Cerebellar nuclear complex (tissue), 1 donor: ENCODE results near the gene COX6B2.

Source experiments
- DNase-seq, 2 experiments: peaks; one replicate each; lab custom pipeline; 2025; lab: John Stamatoyannopoulos, UW

The COX6B2 gene

DNA sequence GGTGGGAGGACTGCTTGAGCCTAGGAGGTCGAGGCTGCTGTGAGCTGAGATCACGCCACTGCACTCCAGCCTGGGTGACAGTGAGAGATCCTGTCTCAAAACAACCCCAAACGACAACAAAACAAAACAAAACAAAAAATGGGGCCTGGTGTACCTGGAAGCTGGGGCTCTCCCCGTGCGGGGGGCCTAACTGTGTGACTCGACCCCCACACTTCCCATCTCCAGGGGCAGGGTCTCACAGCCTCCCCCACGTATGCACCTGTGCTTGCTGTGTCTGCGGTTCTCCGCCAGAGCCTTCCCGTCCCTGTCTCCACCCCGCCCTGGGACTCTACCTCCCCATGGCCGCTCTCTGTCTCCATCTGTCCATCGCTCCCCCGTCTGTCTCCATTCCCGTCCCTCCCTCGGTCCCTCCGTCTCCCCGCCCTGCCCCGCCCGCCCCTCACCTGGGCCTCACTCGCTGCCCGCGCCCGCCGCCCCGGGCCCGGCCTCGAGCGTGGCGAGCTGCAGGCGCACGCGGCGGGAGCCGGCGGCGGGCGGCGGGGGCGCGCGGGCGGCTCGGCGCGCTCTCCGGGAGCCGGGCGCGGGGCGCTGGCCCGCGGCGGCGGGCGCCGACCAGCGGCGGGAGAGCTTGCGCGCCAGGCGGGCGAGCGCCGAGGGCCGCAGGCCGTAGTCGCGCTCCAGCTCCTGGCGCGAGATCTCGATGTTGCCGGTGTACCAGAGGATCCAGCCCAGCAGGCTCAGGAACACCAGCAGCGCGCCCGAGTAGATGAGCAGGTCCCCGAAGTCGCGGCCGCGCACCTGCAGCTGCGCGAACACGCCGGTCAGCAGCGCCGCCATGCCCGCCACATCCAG, 29.0 kb upstream of the COX6B2 start:
- no peak for DNase-seq

DNA sequence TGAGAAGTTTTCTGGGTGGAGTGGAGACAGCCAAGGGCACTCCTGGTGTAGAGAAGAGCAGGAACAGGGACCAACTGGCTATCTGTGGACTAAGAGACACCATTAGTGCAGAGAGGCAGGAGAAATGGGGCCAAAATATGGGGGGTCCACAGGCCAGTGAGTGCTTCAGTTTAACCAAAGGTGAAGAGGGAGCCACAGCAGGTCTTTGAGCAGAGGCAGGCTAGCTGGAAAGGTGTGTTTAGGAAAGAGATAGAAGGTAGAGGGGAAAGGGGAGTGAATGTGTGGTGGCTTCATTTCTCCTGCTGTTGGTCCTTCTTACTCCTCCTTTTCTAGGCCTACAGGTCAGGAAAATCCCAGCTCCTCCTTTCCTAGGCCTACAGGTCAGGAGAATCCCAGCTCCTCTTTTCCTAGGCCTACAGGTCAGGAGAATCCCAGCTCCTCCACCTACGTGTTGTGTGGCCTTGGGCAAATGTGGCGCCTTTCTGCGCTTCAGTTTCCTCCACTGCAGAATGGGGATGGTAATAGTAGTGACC, 28.1 kb upstream of the COX6B2 start:
- no peak for DNase-seq

DNA sequence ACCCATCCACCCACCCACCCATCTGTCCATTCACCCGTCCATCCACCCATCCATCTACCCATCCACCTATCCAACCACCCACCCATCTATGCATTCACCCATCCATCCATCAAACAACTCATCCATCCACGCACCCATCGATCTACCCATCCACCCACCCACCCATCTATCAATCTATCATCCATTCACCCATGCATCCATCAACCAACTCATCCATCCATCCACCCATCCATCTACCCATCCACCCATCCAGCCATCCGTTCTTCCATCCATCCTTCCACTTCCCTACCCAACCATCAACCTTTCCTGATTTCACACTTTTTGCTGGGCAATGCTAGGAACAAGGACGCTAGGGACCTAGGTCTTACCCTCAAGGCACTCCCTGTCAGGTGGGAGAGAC, 27.5 kb upstream of the COX6B2 start:
- no peak for DNase-seq

DNA sequence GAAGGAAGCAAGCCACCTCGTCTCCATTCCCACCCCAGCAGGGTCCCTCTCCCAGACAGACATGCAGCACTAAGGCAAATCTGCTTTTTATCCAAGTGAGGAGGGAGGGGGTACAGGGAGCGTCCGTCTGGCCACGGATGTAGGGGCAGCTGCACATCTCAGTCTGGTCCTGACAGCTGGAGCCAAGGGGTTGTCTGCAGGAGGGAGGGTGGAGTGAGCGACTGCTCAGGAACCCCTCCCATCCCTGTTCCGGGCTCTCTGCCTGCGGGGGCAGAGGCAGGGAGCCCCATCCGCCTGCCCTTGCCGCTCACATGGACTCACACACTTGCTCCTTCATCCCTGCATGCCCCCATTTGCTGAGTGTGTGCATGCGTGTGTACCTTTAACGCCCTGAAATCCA, 24.7 kb upstream of the COX6B2 start:
- DNase-seq, result no peak

DNA sequence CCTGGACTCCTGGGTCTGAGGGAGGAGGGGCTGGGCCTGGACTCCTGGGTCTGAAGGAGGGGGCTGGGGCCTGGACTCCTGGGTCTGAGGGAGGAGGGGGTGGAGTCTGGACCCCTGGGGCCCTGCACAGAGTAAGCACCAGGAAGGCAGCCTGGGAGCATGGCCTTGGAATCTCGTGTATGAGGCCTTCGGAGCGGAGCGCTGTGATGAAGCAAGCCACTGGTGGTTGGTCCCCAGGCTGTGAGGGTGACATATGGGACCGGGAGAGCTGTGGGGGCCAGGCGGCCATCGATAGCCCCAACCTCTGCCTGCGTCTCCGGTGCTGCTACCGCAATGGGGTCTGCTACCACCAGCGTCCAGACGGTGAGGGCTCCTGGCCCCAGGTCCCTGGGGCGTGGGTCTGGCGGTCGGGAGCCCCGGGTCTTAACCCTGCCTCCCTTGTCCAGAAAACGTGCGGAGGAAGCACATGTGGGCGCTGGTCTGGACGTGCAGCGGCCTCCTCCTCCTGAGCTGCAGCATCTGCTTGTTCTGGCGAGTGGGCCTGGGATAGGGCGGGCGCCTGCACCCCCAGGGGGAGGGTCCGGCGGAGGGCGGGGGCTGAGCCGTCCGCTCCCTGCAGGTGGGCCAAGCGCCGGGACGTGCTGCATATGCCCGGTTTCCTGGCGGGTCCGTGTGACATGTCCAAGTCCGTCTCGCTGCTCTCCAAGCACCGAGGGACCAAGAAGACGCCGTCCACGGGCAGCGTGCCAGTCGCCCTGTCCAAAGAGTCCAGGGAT, 23.0 kb upstream of the COX6B2 start:
- no peak for DNase-seq

DNA sequence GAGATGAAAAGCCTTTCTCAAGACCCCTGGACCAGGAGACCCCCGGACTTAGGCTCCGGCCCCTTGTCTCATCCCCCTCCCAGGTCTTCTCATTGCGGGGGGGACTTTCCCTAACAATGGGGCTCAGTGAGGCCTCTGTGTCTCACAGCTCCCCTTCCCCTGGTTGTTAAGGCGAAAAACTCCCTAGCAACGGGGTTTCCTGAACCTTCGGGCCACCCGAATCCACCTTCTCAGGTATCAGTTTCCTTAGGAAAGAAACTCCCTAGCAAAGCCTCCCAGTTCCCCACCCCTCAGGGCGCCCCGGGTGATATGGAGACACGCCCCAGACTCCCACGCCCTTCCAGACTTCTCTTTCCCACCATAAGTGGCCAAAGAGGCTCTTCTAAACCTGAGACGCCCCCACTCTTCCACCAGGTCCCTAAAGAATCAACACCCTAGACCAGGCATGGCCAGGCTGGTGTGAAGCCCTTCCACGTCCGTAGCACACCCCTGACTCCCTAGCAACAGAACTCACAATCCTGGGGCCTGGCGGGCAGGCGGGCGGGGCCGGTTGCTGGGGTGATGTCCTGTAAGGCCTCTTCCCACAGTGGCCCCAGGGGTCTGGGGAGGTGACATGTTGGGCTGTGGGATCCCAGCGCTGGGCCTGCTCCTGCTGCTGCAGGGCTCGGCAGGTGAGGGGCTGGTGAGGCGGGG, 21.9 kb upstream of the COX6B2 start, which contains the start of gene TMEM190:
Gene TMEM190, plus strand, starts transcription at position 586 of the 693 bp plus-strand sequence. Its CDS starts 28 bp downstream, at position 614.
- no peak for DNase-seq

DNA sequence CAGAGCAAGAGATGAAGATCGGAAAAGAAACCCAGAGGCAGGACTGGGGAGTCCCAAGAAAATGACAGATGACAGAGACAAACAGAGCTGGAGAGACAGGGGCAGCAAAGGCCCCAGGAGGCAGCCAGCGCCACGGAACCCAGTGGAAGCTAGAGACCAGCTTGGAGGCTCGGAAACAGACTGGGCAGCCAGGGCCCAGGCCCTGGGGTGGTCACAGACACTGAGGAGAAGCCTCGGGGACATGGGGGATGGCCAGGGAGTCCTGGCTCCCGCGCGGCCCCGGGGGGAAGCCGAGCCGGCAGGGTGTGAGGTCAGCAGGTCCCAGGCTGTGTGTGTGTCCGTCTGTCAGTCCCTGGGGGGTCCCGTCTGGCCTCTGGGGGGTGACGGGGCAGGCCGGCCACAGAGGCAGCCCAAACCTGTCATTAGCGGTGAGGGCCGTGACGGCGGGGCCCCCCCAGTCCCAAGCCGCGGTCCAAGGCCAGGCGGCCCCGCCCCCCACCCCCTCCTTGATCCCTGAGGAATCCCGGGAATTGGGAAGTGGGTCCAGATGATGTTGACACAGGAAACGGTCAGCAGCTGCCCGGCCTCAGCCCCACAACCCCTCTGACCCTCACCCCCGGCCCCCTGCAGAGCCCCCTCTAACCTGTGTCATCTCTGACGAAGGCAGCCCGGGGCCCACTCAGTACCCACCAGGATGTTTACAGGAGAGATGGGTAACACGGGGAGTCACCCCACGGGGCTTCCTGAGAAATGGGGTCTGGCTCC, 19.7 kb upstream of the COX6B2 start:
- DNase-seq, result no peak

DNA sequence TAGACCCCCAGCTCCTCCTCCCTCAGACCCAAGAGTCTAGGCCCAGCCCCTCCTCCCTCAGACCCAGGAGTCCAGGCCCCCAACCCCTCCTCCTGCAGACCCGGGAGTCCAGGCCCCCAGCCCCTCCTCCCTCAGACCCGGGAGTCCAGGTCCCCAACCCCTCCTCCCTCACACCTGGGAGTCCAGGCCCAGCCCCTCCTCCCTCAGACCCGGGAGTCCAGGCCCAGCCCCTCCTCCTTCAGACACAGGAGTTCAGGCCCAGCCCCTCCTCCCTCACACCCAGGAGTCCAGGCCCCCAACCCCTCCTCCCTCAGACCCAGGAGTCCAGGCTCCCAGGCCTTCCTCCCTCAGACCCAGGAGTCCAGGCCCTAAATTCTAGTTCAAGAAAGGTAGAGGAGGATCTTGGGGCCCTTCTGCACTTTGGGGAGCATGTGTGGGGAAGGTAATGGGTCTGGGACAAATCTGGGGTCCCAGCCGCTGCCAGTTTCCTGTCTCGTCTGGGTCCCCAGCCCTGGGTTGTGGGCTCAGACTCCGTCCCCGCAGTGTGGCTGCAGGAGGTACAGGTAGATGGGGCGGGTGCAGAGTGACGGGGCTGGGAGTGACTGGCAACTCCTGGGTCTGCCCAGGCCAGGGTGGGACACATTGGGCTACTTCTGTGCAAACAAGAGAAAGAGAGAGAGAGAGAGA, 18.9 kb upstream of the COX6B2 start:
- no peak for DNase-seq

DNA sequence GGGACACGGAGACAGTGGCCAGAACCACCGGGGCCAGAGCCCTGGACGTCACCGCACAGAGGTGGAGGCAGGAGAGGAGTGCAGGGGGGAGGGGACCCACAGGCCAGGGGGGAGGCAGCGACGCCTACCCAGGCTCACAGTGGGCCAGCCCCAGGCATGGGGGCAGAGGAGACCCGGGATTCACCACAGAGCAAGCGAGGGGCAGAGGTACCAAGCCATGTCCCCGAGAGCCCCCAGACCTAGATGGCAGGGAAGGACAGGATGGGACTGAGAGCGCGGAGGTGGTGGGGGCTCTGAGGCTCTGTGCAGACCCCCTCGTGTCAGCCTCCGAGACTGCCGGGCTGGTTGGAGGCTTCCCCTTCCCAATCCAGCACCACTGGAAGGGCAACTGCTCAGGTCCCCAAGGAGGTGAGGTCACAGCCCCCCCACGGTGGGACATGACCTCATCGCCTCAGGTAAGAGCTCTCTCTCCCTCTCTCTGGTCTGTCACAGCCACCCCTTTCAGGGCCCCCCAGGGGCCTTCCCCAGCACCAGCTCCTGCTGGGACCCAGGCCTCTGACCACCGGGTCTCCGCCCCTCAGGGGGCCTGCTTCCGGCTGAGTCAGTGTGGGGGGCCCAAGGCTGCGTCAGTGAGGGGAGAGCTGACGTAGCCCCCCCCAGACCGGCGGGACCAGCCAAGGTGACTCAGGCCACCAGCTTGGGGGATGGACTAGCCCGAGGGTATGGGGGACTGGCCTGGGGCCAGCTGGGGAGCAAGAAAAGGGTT, 18.0 kb upstream of the COX6B2 start:
- no peak for DNase-seq

DNA sequence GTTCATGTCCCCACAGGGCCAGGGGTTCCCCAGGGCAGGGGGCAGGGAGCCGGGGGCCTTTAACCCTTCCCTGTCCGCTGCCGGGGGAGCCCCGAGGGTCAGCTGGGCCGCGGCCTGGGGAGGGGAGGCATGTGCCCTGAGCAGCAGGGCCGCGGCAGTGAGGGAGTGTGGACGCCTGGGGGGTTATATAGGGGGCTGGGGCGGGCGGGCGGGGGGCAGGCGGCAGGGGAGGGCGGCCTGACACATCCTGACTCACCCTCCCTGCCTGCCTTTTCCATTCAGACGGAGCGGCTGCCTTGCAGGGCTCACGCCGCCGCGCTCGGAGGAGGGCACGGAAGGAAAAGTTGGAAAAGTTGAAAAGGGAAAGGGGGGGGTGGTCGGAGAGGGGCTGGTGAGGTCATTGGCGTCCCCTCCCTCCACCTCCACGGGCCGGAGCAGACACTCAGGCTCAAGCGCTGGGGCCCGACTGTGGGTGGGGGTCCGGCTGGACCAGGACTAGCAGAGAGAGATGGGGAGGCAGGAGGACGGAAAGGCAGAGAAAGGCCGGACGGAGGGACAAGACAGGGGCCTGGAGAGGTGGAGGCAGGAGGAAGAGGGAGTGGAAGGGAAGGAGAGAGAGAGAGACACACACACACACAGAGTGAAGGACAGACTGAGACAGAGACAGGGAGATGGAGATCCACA, 15.9 kb upstream of the COX6B2 start, which contains the start of gene IL11:
Gene IL11, minus strand, starts transcription at position 159 of the 684 bp plus-strand sequence. Its CDS starts 153 bp downstream, at position 6.
- no peak for DNase-seq

DNA sequence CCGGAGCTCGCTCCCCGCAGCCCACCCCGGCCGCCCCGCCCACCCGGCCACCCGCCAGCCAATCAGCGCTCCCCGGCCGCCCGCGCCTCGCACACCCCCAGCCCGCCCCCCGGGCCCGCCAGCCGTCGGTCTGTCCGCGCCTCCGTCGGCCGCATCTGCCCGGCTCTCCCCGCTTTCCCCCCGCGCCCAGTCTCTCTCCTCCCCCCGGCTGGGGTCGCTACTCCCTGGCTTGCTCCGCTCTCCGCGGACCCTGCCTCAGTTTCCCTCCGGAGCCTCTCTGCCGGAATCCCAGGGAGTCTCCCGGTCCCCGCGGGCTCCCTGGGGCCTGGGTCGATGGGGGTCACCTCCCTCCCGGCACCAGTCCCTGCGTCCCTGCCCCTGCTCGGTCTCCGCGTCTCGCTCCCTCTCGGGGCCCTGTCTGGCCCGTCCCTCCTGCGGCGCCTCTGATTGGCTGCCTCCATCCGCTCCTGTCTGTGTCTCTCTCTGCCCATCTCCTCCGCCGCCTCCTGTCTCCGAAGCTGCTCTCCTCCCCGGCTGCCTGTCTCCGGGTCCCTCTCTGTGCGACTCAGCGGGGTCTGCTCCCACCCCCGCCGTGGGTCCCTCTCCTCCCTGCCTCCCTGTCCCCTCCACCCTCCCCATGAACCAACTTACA, 15.3 kb upstream of the COX6B2 start:
- DNase-seq, result no peak

DNA sequence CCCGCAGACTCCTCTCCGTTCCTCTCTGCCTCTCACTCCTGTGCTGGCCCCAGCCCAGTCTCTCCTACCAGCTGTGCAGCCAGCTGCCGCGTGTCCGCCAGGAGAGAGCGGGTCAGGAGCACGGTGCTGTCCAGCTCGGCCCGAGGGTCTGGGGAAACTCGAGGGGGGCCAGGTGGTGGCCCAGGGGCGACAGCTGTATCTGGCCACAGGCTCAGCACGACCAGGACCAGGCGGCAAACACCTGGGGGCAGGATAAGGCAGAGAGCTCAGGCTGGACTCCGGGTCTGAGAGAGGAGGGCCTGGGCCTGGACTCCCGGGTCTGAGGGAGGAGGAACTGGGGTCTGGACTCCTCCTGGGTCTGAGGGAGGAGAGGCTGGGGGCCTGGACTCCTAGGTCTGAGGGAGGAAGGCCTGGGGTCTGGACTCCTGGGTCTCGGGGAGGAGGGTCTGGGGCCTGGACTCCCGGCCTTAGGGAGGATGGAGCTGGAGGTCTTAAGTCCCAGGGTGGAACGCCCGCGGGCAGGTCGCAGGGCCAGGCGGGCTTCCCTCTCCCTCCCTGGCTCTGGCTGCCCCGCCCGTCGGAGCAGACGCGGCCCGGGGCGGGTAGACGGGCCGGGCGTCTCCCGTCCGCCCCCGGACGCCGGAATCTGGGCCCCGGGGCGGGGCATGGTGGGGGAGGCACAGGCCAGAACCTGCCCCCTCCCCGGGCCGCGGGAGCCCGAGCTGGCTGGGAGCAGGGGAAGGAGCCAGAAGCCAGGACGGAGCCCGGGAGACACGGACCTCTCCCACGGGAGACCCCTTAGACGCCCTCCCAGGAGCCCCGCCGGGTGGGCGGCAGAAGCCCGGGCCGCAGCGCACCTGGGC, 14.4 kb upstream of the COX6B2 start:
- no peak for DNase-seq

DNA sequence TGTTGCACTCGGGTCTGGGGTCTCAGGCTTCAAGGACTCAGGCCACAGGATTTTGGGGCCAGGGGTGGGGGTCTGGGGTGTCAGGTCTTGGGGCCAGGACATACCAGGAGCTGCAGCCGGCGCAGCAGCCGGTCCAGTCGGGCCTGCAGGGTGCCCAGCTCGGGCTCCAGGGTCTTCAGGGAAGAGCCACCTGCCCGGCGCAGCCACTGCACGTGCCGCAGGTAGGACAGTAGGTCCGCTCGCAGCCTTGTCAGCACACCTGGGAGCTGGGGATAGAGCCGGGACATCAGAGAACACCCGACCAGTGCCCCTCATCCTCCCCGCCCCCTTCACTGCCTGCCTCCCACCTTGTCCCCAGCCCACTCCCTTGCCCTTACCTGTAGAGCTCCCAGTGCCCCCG, 13.6 kb upstream of the COX6B2 start:
- DNase-seq, result no peak

DNA sequence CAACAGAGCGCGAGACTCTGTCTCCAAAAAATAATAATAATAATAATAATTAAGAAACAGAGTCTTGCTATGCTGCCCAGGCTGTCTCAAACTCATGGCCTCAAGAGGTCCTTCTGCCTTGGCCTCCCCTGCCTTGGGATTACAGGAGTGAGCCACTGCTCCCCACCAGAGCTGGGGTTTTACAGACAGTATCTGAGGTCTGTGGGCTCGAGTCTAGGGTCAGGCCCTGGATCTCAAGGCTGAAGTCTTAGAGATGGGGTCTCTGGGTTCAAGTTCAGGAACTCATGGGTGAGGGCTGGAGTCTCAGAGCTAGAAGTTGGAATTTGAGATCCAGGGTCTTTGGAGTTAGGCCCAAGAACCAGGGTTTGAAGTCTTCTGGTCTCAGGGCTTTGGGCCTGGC, 12.3 kb upstream of the COX6B2 start:
- DNase-seq, result no peak

DNA sequence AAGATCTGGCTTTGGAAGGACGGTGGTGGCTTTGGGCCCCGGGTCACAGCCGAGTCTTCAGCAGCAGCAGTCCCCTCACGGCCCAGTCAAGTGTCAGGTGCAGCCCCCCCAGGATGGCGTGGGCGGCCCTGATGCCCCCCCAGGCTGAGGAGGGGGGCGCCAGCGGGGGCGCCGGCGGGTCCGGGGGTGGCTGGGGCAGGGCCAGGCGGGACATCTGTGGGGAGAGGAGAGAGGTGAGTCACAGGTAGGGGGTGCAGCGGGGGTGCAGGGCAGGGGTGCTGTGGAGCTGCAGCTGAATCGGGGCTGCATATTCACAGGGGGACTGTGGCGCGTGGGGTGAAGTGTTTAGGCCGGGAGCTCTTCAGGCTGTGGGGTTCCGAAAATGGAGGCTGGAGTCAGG, 11.4 kb upstream of the COX6B2 start:
- DNase-seq, result no peak

DNA sequence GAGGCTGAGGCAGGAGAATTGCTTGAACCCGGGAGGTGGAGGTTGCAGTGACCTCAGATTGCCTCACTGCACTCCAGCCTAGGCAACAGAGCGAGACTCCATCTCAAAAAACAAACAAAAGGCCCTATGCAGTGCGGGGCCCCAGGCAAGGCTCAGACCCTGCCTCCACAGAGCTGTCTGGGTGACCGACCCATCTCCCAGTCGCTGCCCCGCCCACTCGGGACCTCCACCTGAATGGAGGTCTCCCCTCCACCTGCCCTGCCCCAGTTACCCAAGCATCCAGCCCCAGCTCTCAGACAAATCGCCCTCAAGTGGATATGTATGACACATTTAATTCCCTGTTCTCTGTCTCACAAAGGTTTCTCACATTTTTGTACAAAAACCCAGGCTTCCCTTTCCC, 10.7 kb upstream of the COX6B2 start:
- DNase-seq, result no peak

DNA sequence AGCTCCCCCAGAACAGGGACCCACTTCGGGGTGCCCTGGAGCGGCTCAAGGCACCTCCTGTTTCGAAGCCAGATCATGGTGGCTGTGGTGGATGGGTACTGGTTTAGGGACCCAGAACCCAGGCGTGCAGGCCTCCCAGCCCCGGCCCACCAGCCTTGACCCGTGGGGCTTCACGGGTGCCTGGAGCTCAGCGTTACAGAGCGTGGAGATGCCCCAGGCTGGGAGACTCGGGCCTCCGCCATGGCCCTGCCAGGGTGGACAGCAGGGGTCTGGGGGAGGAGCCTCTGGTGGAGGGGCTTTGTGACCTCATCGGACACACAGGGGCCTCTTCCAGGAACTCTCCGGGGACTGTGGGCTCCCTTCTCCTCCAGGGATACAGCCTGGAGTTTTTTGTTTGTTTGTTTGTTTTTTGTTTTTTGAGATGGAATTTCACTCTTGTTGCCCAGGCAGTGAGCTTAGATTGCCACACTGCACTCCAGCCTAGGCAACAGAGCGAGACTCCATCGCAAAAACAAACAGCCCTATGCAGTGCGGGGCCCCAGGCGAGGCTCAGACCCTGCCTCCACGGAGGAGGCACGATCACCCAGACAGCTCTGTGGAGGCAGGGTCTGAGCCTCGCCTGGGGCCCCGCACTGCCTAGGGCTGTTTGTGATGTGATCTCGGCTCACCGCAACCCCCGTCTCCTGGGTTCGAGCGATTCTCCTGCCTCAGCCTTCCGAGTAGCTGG, 8.6 kb upstream of the COX6B2 start, which contains the start of gene GARIN5B:
Gene GARIN5B, minus strand, starts transcription at position 271 of the 727 bp plus-strand sequence. Its CDS starts 194 bp downstream, at position 77.
- no peak for DNase-seq
